ENCODE results near the gene PRICKLE4.

PRICKLE4 gene

GRCh38 chr6:41774841-41775240 is 5.7 kb upstream of the PRICKLE4 start:
- no peak for DNase-seq

- no peak for DNase-seq
Observed at GRCh38 chr6:41775293-41775882, 5.2 kb upstream of the PRICKLE4 start.

GRCh38 chr6:41777551-41778285 is 2.9 kb upstream of the PRICKLE4 start:
- DNase-seq, result no peak

- no peak for DNase-seq
Observed at GRCh38 chr6:41778895-41779294, 1.7 kb upstream of the PRICKLE4 start.

- peak; percentile 18 for DNase-seq
Observed at GRCh38 chr6:41779336-41779735, 1.2 kb upstream of the PRICKLE4 start.

GRCh38 chr6:41779788-41780550 is 613 bp upstream of the PRICKLE4 start, which contains the start of gene FRS3:
Gene FRS3 (minus strand): TSS chr6:41779900. CDS start chr6:41776987, 2,913 bp downstream.
- DNase-seq, result peak; percentile 91

- no peak for DNase-seq
Observed at GRCh38 chr6:41781366-41781730, 766 bp downstream of the PRICKLE4 start.

GRCh38 chr6:41783106-41783780 is 2.7 kb downstream of the PRICKLE4 start:
- no peak for DNase-seq

- DNase-seq, result no peak
Observed at GRCh38 chr6:41784581-41785171, 4.1 kb downstream of the PRICKLE4 start.

- no peak for DNase-seq
Observed at GRCh38 chr6:41785254-41785653, 4.7 kb downstream of the PRICKLE4 start.

GRCh38 chr6:41785689-41786450 is 5.3 kb downstream of the PRICKLE4 start:
- DNase-seq, result peak; percentile 43

- peak; percentile 83 for DNase-seq
Observed at GRCh38 chr6:41786451-41787218, 6.1 kb downstream of the PRICKLE4 start.

GRCh38 chr6:41787219-41787917 is 6.8 kb downstream of the PRICKLE4 start, which contains the start of gene TOMM6:
Gene TOMM6 (plus strand): TSS chr6:41787694. CDS start chr6:41787698, 4 bp downstream.
- DNase-seq, result peak; percentile 94

GRCh38 chr6:41789390-41789724 is 8.8 kb downstream of the PRICKLE4 start:
- DNase-seq, result no peak

GRCh38 chr6:41790045-41790444 is 9.5 kb downstream of the PRICKLE4 start:
- no peak for DNase-seq

GRCh38 chr6:41791305-41791704 is 10.7 kb downstream of the PRICKLE4 start:
- no peak for DNase-seq

- no peak for DNase-seq
Observed at GRCh38 chr6:41791984-41792383, 11.4 kb downstream of the PRICKLE4 start.

GRCh38 chr6:41796474-41796873 is 15.9 kb downstream of the PRICKLE4 start:
- no peak for DNase-seq

GRCh38 chr6:41798901-41799558 is 18.4 kb downstream of the PRICKLE4 start:
- DNase-seq, result no peak

- no peak for DNase-seq
Observed at GRCh38 chr6:41799559-41799911, 19.0 kb downstream of the PRICKLE4 start.
